HL-60 (cell line): Measurements from ENCODE around the gene ADRM1.

Experiments
- DNase-seq, 2 experiments: peaks; one replicate each; pipeline ENCODE4 v3.0.0-alpha.2; 2010 to 2020; ENCODE audit warnings: low read depth in 1 of 2, low spot score in 1 of 2
- H3K27ac ChIP-seq: fragments of 250-450 bp; sonication (Bioruptor Pico); replicated peaks from 2 replicates; pipeline ENCODE4 v1.5.1; 2020; ENCODE audit warnings: mild to moderate bottlenecking, moderate library complexity
- H3K27me3 ChIP-seq: fragments of 250-450 bp; sonication (Bioruptor Pico); 2 replicates; pipeline ENCODE4 v1.5.1; 2021; ENCODE audit warnings: mild to moderate bottlenecking, moderate library complexity; ENCODE audit not compliant: insufficient read depth, poor library complexity, severe bottlenecking
- H3K4me3 ChIP-seq: replicated peaks from 2 replicates; pipeline ENCODE4 v1.5.1; 2011; ENCODE audit warnings: mild to moderate bottlenecking, control low read depth, low read length; ENCODE audit not compliant: insufficient read depth
- CTCF ChIP-seq: IDR thresholded peaks from one replicate; pipeline ENCODE4 v1.5.1; 2011; ENCODE audit warnings: low read length, control low read depth, inconsistent platforms; ENCODE audit not compliant: insufficient read depth
- GABPA ChIP-seq: IDR thresholded peaks from 2 replicates; pipeline ENCODE4 v1.6.1; 2012; ENCODE audit warnings: low read depth
- POLR2AphosphoS5 ChIP-seq: IDR thresholded peaks from 2 replicates; pipeline ENCODE4 v1.6.1; 2012; ENCODE audit warnings: low read depth
- REST ChIP-seq: IDR thresholded peaks from 2 replicates; pipeline ENCODE4 v1.6.1; 2012; ENCODE audit warnings: low read depth; ENCODE audit not compliant: insufficient replicate concordance
- SPI1 ChIP-seq: IDR thresholded peaks from 2 replicates; pipeline ENCODE4 v1.6.1; 2012; ENCODE audit warnings: low read depth, mild to moderate bottlenecking, borderline replicate concordance

Gene ADRM1

GRCh38 chr20:62326959-62327725, 24.3 kb downstream of the ADRM1 start:
- H3K4me3 ChIP-seq = no peak overlapping the region
- H3K27ac ChIP-seq = no peak overlapping the region
- H3K27me3 ChIP-seq = no peaks in the 10 kb centered on the region
- DNase-seq = no peak
- TF ChIP-seq POLR2AphosphoS5 = no peak
- TF ChIP-seq SPI1 = no peak
- no peak for TF ChIP-seq GABPA

- no peak overlapping the region for H3K27ac ChIP-seq
- TF ChIP-seq CTCF (no peak), POLR2AphosphoS5 (no peak), GABPA (no peak), SPI1 (no peak), REST (no peak)
- DNase-seq = no peak
- no peaks in the 10 kb centered on the region for H3K27me3 ChIP-seq
- no peak overlapping the region for H3K4me3 ChIP-seq
Observed at GRCh38 chr20:62327726-62328495, 25.1 kb downstream of the ADRM1 start.

- DNase-seq = no peak
- Histone ChIP-seq H3K27me3 (no peaks in the 10 kb centered on the region), H3K27ac (no peak overlapping the region), H3K4me3 (no peak overlapping the region)
- TF ChIP-seq POLR2AphosphoS5 = no peak
- TF ChIP-seq SPI1 = no peak
- TF ChIP-seq REST = no peak
- TF ChIP-seq CTCF = no peak
- TF ChIP-seq GABPA = no peak
Observed at GRCh38 chr20:62328684-62329388, 26.0 kb downstream of the ADRM1 start.
